ENCODE measurements around the gene COQ2.

DNA sequence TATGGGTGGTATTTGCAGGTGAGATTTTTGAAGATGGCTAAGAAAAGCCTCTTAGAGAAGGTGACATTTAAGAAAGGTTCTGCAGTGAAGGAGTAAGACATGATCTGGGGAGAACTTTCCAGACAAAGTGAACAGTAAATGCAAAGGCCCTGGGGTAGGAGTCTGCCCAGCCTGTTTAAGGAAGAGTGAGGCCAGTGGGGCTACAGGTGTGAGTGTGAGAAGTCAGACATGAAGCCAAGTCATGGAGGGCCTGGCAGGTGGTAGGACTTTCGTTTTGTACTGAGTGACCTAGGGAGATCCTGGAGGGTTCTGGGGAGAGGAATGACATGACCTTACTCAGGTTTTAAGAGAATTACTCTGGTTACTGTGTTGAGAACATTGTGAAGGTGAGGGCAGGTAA, 21.5 kb downstream of the COQ2 start:
- TF ChIP-seq, protein P1, sequence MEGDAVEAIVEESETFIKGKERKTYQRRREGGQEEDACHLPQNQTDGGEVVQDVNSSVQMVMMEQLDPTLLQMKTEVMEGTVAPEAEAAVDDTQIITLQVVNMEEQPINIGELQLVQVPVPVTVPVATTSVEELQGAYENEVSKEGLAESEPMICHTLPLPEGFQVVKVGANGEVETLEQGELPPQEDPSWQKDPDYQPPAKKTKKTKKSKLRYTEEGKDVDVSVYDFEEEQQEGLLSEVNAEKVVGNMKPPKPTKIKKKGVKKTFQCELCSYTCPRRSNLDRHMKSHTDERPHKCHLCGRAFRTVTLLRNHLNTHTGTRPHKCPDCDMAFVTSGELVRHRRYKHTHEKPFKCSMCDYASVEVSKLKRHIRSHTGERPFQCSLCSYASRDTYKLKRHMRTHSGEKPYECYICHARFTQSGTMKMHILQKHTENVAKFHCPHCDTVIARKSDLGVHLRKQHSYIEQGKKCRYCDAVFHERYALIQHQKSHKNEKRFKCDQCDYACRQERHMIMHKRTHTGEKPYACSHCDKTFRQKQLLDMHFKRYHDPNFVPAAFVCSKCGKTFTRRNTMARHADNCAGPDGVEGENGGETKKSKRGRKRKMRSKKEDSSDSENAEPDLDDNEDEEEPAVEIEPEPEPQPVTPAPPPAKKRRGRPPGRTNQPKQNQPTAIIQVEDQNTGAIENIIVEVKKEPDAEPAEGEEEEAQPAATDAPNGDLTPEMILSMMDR (IDR thresholded peaks at IDR 0.05) = no peak
- TF ChIP-seq POLR2A (IDR thresholded peaks at IDR 0.05) = no peak

Measured in ovary (tissue), 3 donors.